K562 (cell line): ENCODE data around the gene PTPN20. TPM values are rescaled to one million over a fixed set of nuclear protein-coding genes. Genes with fewer than 3 reads are reported as not detected.

Experiments
- BHLHE40 ChIP-seq: IDR thresholded peaks from 2 replicates; pipeline ENCODE4 v1.6.1; 2011; ENCODE audit warnings: low read length, improper control_type of control experiment
- CEBPB ChIP-seq: fragments of 450-650 bp; IDR thresholded peaks from 2 replicates; pipeline ENCODE4 v1.6.1; 2016; ENCODE audit warnings: missing genetic modification characterization, missing compliant biosample characterization
- FOS ChIP-seq: IDR thresholded peaks from 3 replicates; pipeline ENCODE4 v1.6.1; 2011; ENCODE audit not compliant: insufficient read length; ENCODE audit errors: extremely low read depth
- FOXA1 ChIP-seq: fragments of 450-650 bp; IDR thresholded peaks from 2 replicates; pipeline ENCODE4 v1.6.1; 2016; ENCODE audit warnings: mild to moderate bottlenecking, borderline replicate concordance
- GATAD2A ChIP-seq: fragments of 450-650 bp; IDR thresholded peaks from 2 replicates; pipeline ENCODE4 v1.6.1; 2017
- MITF ChIP-seq: IDR thresholded peaks from 2 replicates; pipeline ENCODE4 v1.6.1; 2014; ENCODE audit warnings: antibody characterized with exemption
- POLR2AphosphoS2 ChIP-seq: IDR thresholded peaks from 2 replicates; pipeline ENCODE4 v1.6.1; 2012; ENCODE audit warnings: low read length, improper control_type of control experiment
- PREB ChIP-seq: sonication (generic); formaldehyde crosslinking; IDR thresholded peaks from 2 replicates; pipeline ENCODE4 v1.8.1; 2023; ENCODE audit warnings: mild to moderate bottlenecking, missing genetic modification reagents
- PTTG1 ChIP-seq: fragments of 450-650 bp; IDR thresholded peaks from 2 replicates; pipeline ENCODE4 v1.6.1; 2016; ENCODE audit warnings: low read depth, mild to moderate bottlenecking, missing genetic modification characterization, missing compliant biosample characterization
- RAD51 ChIP-seq: fragments of 450-650 bp; IDR thresholded peaks from 2 replicates; pipeline ENCODE4 v1.7.1; 2016; ENCODE audit warnings: low read depth, mild to moderate bottlenecking, borderline replicate concordance
- TOE1 ChIP-seq, 2 experiments: fragments of 450-650 bp in 1 of 2; sonication (generic) in 1 of 2; formaldehyde crosslinking in 1 of 2; IDR thresholded peaks; 2 replicates each; pipeline versions ENCODE4 v1.7.1 to v1.8.0; 2016 to 2022; ENCODE audit warnings: borderline replicate concordance in 2 of 2, mild to moderate bottlenecking in 2 of 2, antibody characterized with exemption in 1 of 2, inconsistent platforms in 1 of 2, low read depth in 1 of 2, missing genetic modification reagents in 1 of 2, moderate library complexity in 1 of 2
- TSC22D4 ChIP-seq: fragments of 450-650 bp; IDR thresholded peaks from 2 replicates; pipeline ENCODE4 v1.6.1; 2016; ENCODE audit warnings: missing genetic modification characterization, missing biosample characterization, control low read depth
- ZNF3 ChIP-seq: fragments of 250-450 bp; sonication (Bioruptor Pico); IDR thresholded peaks from 2 replicates; pipeline ENCODE4 v1.5.0; 2021; ENCODE audit warnings: mild to moderate bottlenecking, moderate library complexity
- ZNF431 ChIP-seq: sonication (generic); formaldehyde crosslinking; IDR thresholded peaks from 2 replicates; pipeline ENCODE4 v1.8.0; 2022; ENCODE audit warnings: mild to moderate bottlenecking, missing genetic modification reagents
- polyA plus RNA-seq, 8 experiments: library from polyadenylated mRNA; depleted of rRNA in 4 of 8; stranded (reverse) in 5 of 8; unstranded in 3 of 8; fragments of >200 nt; fragmentation: Nextera tagmentation in 2 of 8; fragmentation: Illumina TruSeq in 1 of 8; extraction: Ambion mirVana in 2 of 8; extraction: Trizol in 1 of 8; gene quantifications; 2 replicates each; pipeline versions ENCODE4 v1.2.1 to v1.2.3, GENCODE V29; 2011 to 2014; ENCODE audit warnings: inconsistent platforms in 1 of 8, missing spikeins in 1 of 8
- total RNA-seq, 7 experiments: library from RNA; depleted of rRNA in 6 of 7; stranded (reverse); fragments of >200 nt in 6 of 7; fragmentation: Illumina TruSeq in 2 of 7; extraction: Trizol in 2 of 7; gene quantifications; 2 replicates each; pipeline versions ENCODE4 v1.2.1 to v1.2.3, GENCODE V29; 2011 to 2021; ENCODE audit warnings: low replicate concordance in 1 of 7
- TF ChIP-seq, protein P1 (sequence below), 3 experiments: fragments of 200-800 bp in 1 of 3; sonication (Bioruptor generic) in 1 of 3; sonication (generic) in 1 of 3; formaldehyde crosslinking in 1 of 3; IDR thresholded peaks; 2 replicates each; pipeline versions ENCODE4 v1.6.1 to v1.8.0; 2016 to 2022; ENCODE audit warnings: mild to moderate bottlenecking in 2 of 3, missing compliant biosample characterization in 2 of 3, missing genetic modification characterization in 2 of 3, missing genetic modification reagents in 1 of 3

The PTPN20 gene
- total and polyA plus RNA-seq, 9 of the 15 experiments (the other 6 are each of a cell fraction or from before 2014, with no cell fraction given), result 0.03 to 0.18 (median 0.10) TPM; not detected in 6

- TF ChIP-seq FOS (no peak), PREB (CRISPR knock-in tag) (no peak), MITF (no peak), ZNF431 (no peak), BHLHE40 (peak; percentile 30; the same call in 1 of the 2 replicates), PTTG1 (no peak), CEBPB (tag) (no peak), ZNF3 (CRISPR knock-in tag) (no peak), RAD51 (no peak), FOXA1 (no peak), TSC22D4 (tag) (no peak), POLR2AphosphoS2 (no peak), TOE1 (IDR thresholded peaks at IDR 0.05; ENCODE audit: borderline replicate concordance) (no peak), TOE1 (CRISPR knock-in tag; IDR thresholded peaks at IDR 0.05; ENCODE audit: borderline replicate concordance, low read depth) (no peak), GATAD2A (no peak)
- TF ChIP-seq, protein P1, sequence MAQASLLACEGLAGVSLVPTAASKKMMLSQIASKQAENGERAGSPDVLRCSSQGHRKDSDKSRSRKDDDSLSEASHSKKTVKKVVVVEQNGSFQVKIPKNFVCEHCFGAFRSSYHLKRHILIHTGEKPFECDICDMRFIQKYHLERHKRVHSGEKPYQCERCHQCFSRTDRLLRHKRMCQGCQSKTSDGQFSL (CRISPR knock-in tag; IDR thresholded peaks at IDR 0.05), result no peak
- TF ChIP-seq, protein P1 (tag; IDR thresholded peaks at IDR 0.05), result no peak
Measured at GRCh38 chr10:47047577-47048525, 136.6 kb downstream of the PTPN20 start (continued).
